ENCODE measurements around the gene SLC17A7. TPM values are rescaled to one million over a fixed set of nuclear protein-coding genes. Genes with fewer than 3 reads are reported as not detected.
A peak's percentile ranks its signal among the peaks of the same experiment; 100 is the strongest.

SLC17A7 gene
- total and polyA plus RNA-seq, 2 of the 13 experiments (the other 11 are each of a cell fraction or from before 2014, with no cell fraction given) = 0.32 TPM; not detected in 1

GRCh38 chr19:49453013-49453756 is 11.9 kb upstream of the SLC17A7 start, which contains the start of gene ALDH16A1:
ALDH16A1 (plus strand) TSS chr19:49453225; CDS start chr19:49453332, 107 bp downstream.
- peak; percentile 79 for FAIRE-seq
- H2AFZ ChIP-seq (ENCODE audit: low read length) = no peak within 1 kb of the TSS
- in situ Hi-C loops (cut with HindIII; ENCODE audit: extremely low pct_ligation_motif_present, low pct_unique_long_range_greater_than_20kb) = no loop called here
- under 1% methylated on average over 24 of the region's 66 CpGs for WGBS (ENCODE audit: low lambda C conversion rate)
- ATAC-seq = peak; percentile 92
- intact Hi-C loops (cut with micrococcal nuclease; ENCODE audit: unreplicated experiment) = no loop called here
- H3K9ac ChIP-seq (ENCODE audit: insufficient read depth, low read depth, low read length) = peak within 1 kb of the TSS; percentile 99
- H3K4me2 ChIP-seq (ENCODE audit: low read depth, low read length) = peak within 1 kb of the TSS; percentile 95
- POLR2A ChIA-PET = interaction anchor here (0.6 to 3.4 kb wide), 26 partner anchors 8 to 489 kb away, joined by 3 to 34 read pairs (median 6); partner anchors contain the start of genes FCGRT, FLT3LG, LIN7B and RPS11
- H3K79me2 ChIP-seq (ENCODE audit: insufficient read depth, low read length) = peaks cover 29% of the 10 kb centered on the region
- no TSS peak for BruUV-seq (replicated peaks)
- peak; percentile 95 for DNase-seq (ENCODE audit: low spot score)
- H3K9me3 ChIP-seq (ENCODE audit: low read length) = no peaks in the 10 kb centered on the region
- no peaks in the 10 kb centered on the region for H4K20me1 ChIP-seq (ENCODE audit: insufficient read depth, low read length)
- peaks cover 29% of the 10 kb centered on the region for H3K4me1 ChIP-seq (ENCODE audit: insufficient read depth, low read length)
- H3K4me3 ChIP-seq (replicated peaks in 1 of 3; ENCODE audit: insufficient read depth in 1 of 3, low read depth in 2 of 3, low read length in 3 of 3) = peak within 1 kb of the TSS; percentile 67 to 98 (median 93)
- peaks cover 6 to 12% of the 10 kb centered on the region in 2 experiments; a peak in 3 of 5 replicates for H3K36me3 ChIP-seq (replicated peaks in 1 of 2; ENCODE audit: control insufficient read depth in 1 of 2, insufficient read depth in 2 of 2, low read length in 2 of 2)
- no peaks in the 10 kb centered on the region; a peak in 1 of 5 replicates for H3K27me3 ChIP-seq (ENCODE audit: control insufficient read depth in 1 of 2, insufficient read depth in 2 of 2, low read length in 2 of 2)
- peak within 1 kb of the TSS; percentile 99 for H3K27ac ChIP-seq (ENCODE audit: extremely low read length, insufficient read depth, low read length)
- CTCF ChIA-PET (ENCODE audit: low intra/inter-chr PET ratio, low total read pairs) = no interaction called here
- no peak for TF ChIP-seq SOX6 (IDR thresholded peaks at IDR 0.05)
- peak; percentile 46 for TF ChIP-seq SOX6 (CRISPR knock-in tag; IDR thresholded peaks at IDR 0.05)
- TF ChIP-seq BCLAF1 (IDR thresholded peaks at IDR 0.05) = no peak
- TF ChIP-seq DPF2 (CRISPR knock-in tag; IDR thresholded peaks at IDR 0.05; ENCODE audit: borderline replicate concordance, low read depth) = no peak
- no peak for TF ChIP-seq ZNF235 (CRISPR knock-in tag; IDR thresholded peaks at IDR 0.05; ENCODE audit: borderline replicate concordance)
- TF ChIP-seq PCBP1 (IDR thresholded peaks at IDR 0.05; ENCODE audit: borderline replicate concordance, low read depth, low read length) = no peak
- peak; percentile 90 for TF ChIP-seq ZNF687 (CRISPR knock-in tag; IDR thresholded peaks at IDR 0.05)
- no peak for TF ChIP-seq GMEB2 (CRISPR knock-in tag; IDR thresholded peaks at IDR 0.05; ENCODE audit: low read depth)
- TF ChIP-seq ZNF460 (CRISPR knock-in tag; IDR thresholded peaks at IDR 0.05; ENCODE audit: borderline replicate concordance) = no peak
- TF ChIP-seq ZNF850 (CRISPR knock-in tag; conservative IDR thresholded peaks at IDR 0.05) = no peak
